GM19372 (cell line): ENCODE results near the gene PRSS56.
"Not testable (repeated sequence)": the region's sequence is repeated elsewhere in the genome, so short reads cannot be mapped to it uniquely, and the experiment has no call there.

ENCODE experiments used
- ATAC-seq: cut with Tn5 transposase; IDR thresholded peaks from one replicate; pipeline ENCODE4 v1.9.1; 2021; ENCODE audit warnings: mild to moderate bottlenecking, low read depth, moderate library complexity; ENCODE audit not compliant: unreplicated experiment

The PRSS56 gene

GRCh38 chr2:232563580-232563979, 43.4 kb downstream of the PRSS56 start:
- no peak for ATAC-seq

- ATAC-seq = no peak
These were observed 47.5 kb downstream of the PRSS56 start for GRCh38 chr2:232567721-232568120.

GRCh38 chr2:232568161-232568560, 48.0 kb downstream of the PRSS56 start:
- ATAC-seq = no peak

- no peak for ATAC-seq
These were observed 49.4 kb downstream of the PRSS56 start for GRCh38 chr2:232569541-232569940.

- ATAC-seq = not testable (repeated sequence)
These were observed 50.3 kb downstream of the PRSS56 start for GRCh38 chr2:232570481-232570880.

GRCh38 chr2:232571026-232571474, 50.9 kb downstream of the PRSS56 start:
- no peak for ATAC-seq

GRCh38 chr2:232573042-232573441, 52.9 kb downstream of the PRSS56 start:
- no peak for ATAC-seq

GRCh38 chr2:232573771-232574435, 53.7 kb downstream of the PRSS56 start:
- no peak for ATAC-seq

- ATAC-seq = no peak
These were observed 54.7 kb downstream of the PRSS56 start for GRCh38 chr2:232574674-232575403.
